Panc1 (cell line): ENCODE measurements around the gene FIP1L1. TPM values are rescaled to one million over a fixed set of nuclear protein-coding genes. Genes with fewer than 3 reads are reported as not detected.

Source experiments
- ATAC-seq: fragments of 200-7000 bp; cut with Tn5 transposase; 2 replicates; pipeline ENCODE4 v1.9.1; 2020; ENCODE audit warnings: mild to moderate bottlenecking, moderate library complexity
- BruUV-seq: library from RNA; stranded (reverse); fragments of 400-500 nt; replicated peaks from 2 replicates; lab custom pipeline; 2021; lab: Mats Ljungman, UMichigan
- CTCF ChIA-PET: fragments of 300-600 bp; sonication (Branson Sonifier 250); formaldehyde crosslinking; loops from one replicate; lab custom pipeline; 2022; ENCODE audit warnings: antibody characterized with exemption; lab: Charles Lee
- POLR2A ChIA-PET: fragments of 300-600 bp; sonication (Branson Sonifier 250); formaldehyde crosslinking; loops from one replicate; lab custom pipeline; 2022; ENCODE audit warnings: antibody characterized with exemption; lab: Charles Lee
- DNase-seq: peaks from one replicate; pipeline ENCODE4 v3.0.0-alpha.2; 2010; ENCODE audit warnings: low read depth, low spot score
- H3K27ac ChIP-seq: 2 replicates; pipeline ENCODE4 v1.5.1; 2011; ENCODE audit warnings: mild to moderate bottlenecking, low read length, inconsistent platforms
- H3K27me3 ChIP-seq: fragments of 200-500 bp; sonication (Bioruptor generic); 2 replicates; pipeline ENCODE4 v1.6.0; 2014; ENCODE audit warnings: low read length, inconsistent platforms; ENCODE audit not compliant: control insufficient read depth, insufficient read depth
- H3K36me3 ChIP-seq: fragments of 200-500 bp; sonication (Bioruptor generic); 2 replicates; pipeline ENCODE4 v1.5.1; 2014; ENCODE audit warnings: inconsistent platforms, mild to moderate bottlenecking, low read length, moderate library complexity; ENCODE audit not compliant: control insufficient read depth, insufficient read depth
- H3K4me1 ChIP-seq: 2 replicates; pipeline ENCODE4 v1.5.1; 2011; ENCODE audit warnings: inconsistent platforms, mild to moderate bottlenecking, low read length, moderate library complexity; ENCODE audit not compliant: control insufficient read depth, insufficient read depth
- H3K4me3 ChIP-seq, 2 experiments: 2 replicates each; pipeline ENCODE4 v1.5.1; 2011 to 2012; ENCODE audit warnings: low read depth in 2 of 2, low read length in 2 of 2, mild to moderate bottlenecking in 2 of 2, inconsistent platforms in 1 of 2, moderate library complexity in 1 of 2
- H3K9me3 ChIP-seq: fragments of 200-500 bp; sonication (Bioruptor generic); 2 replicates; pipeline ENCODE4 v1.5.1; 2014; ENCODE audit warnings: low read depth, mild to moderate bottlenecking, inconsistent platforms, low read length, moderate library complexity; ENCODE audit not compliant: control insufficient read depth, insufficient read depth
- CTCF ChIP-seq: fragments of 450-650 bp; IDR thresholded peaks from 2 replicates; pipeline ENCODE4 v1.5.1; 2017; ENCODE audit warnings: mild to moderate bottlenecking
- POLR2AphosphoS5 ChIP-seq: IDR thresholded peaks from 2 replicates; pipeline ENCODE4 v1.6.1; 2012; ENCODE audit warnings: mild to moderate bottlenecking, low read depth, low read length, moderate library complexity
- REST ChIP-seq, 2 experiments: IDR thresholded peaks; 2 replicates each; pipeline ENCODE4 v1.6.1; 2011 to 2012; ENCODE audit warnings: low read depth in 2 of 2, control low read depth in 1 of 2, low read length in 1 of 2, mild to moderate bottlenecking in 1 of 2, moderate library complexity in 1 of 2; ENCODE audit not compliant: insufficient read depth in 1 of 2
- SIN3A ChIP-seq: IDR thresholded peaks from 2 replicates; pipeline ENCODE4 v1.6.1; 2012; ENCODE audit warnings: low read depth, mild to moderate bottlenecking, low read length, moderate library complexity, borderline replicate concordance; ENCODE audit not compliant: insufficient read depth
- TCF7L2 ChIP-seq: IDR thresholded peaks from 2 replicates; pipeline ENCODE4 v1.6.1; 2011; ENCODE audit warnings: mild to moderate bottlenecking, low read depth, low read length, inconsistent platforms
- in situ Hi-C: cut with HindIII; loops from 2 replicates; pipeline ENCODE4 v1.10.0; 2016; ENCODE audit warnings: low sequenced_read_pairs, low pct_unique_long_range_greater_than_20kb
- intact Hi-C: fragments of 100-400 bp; cut with micrococcal nuclease; formaldehyde crosslinking; loops from one replicate; pipeline ENCODE4 v1.10.0; 2022; ENCODE audit not compliant: unreplicated experiment
- total RNA-seq: library from RNA; stranded (reverse); gene quantifications from one replicate; pipeline ENCODE4 v1.2.1, GENCODE V29; 2021; ENCODE audit not compliant: unreplicated experiment

Gene FIP1L1
- total RNA-seq, 1 experiment from 2014 or later: 35.5 TPM

DNA sequence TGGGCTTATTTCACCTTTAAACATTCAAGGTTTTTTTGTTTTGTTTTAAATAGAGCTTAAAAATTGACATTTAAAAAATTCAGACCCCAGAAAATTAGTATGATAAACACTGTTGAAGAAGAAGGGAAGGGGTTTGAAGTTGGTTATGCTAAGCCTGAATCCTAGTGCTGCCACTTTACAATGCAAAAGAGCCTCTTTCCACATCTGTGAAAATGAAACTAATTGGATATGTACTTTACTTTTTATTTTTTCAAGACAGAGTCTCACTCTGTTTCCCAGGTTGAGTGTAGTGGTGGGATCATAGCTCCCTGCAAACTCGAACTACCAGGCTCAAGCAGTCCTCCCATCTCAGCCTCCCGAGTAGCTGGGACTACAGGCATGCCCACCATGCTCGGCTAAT, 41.8 kb downstream of the FIP1L1 start:
- no peaks in the 10 kb centered on the region for H3K9me3 ChIP-seq
- no peaks in the 10 kb centered on the region for H3K4me1 ChIP-seq
- H3K27me3 ChIP-seq: no peaks in the 10 kb centered on the region
- intact Hi-C loops (no loop called here), in situ Hi-C loops (no loop called here)
- H3K4me3 ChIP-seq: no peak overlapping the region
- H3K27ac ChIP-seq: no peak overlapping the region
- H3K36me3 ChIP-seq: no peaks in the 10 kb centered on the region; the same call in 1 of the 2 replicates
- no peak for DNase-seq
- TF ChIP-seq POLR2AphosphoS5 (no peak), SIN3A (no peak), TCF7L2 (no peak), CTCF (no peak), REST (IDR thresholded peaks at IDR 0.05; ENCODE audit: insufficient read depth in 1 of 2, low read depth in 2 of 2, low read length in 1 of 2) (no peak)
- POLR2A ChIA-PET: no interaction called here
- no TSS peak for BruUV-seq
- CTCF ChIA-PET: no interaction called here
- no peak for ATAC-seq

DNA sequence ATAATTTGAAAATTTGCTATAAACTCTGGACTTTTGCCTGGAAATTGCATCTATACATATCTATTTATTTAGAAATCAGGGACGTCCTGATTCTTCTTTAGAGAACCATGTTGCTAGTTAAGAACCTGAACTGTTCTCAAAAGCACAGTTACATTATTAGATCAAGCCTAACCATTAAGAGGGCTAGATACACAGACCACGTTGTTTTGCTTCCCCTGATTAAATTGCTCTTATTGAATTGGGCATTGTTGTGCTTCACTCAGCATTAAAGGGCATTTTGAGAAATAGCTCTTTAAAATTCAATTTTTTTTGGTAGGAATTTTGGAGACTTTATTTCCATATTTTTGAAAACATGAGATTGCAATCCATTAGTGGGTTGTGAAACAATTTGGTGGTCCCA, 44.4 kb downstream of the FIP1L1 start:
- ATAC-seq (no peak), DNase-seq (no peak)
- intact Hi-C loops (no loop called here), in situ Hi-C loops (no loop called here)
- H3K27ac ChIP-seq: no peak overlapping the region
- no peak overlapping the region for H3K4me3 ChIP-seq
- BruUV-seq: no TSS peak
- TF ChIP-seq SIN3A (no peak), TCF7L2 (no peak), POLR2AphosphoS5 (no peak), REST (IDR thresholded peaks at IDR 0.05; ENCODE audit: insufficient read depth in 1 of 2, low read depth in 2 of 2, low read length in 1 of 2) (no peak), CTCF (no peak)
- H3K36me3 ChIP-seq: no peaks in the 10 kb centered on the region; the same call in 1 of the 2 replicates
- no peaks in the 10 kb centered on the region for H3K4me1 ChIP-seq
- no peaks in the 10 kb centered on the region for H3K27me3 ChIP-seq
- ChIA-PET POLR2A (no interaction called here), CTCF (no interaction called here)
- H3K9me3 ChIP-seq: no peaks in the 10 kb centered on the region
